SH-SY5Y (cell line): ENCODE measurements around the gene FADS3.

ENCODE experiments used
- GATA2 ChIP-seq: IDR thresholded peaks from 2 replicates; pipeline ENCODE4 v1.6.1; 2011; ENCODE audit warnings: mild to moderate bottlenecking, low read depth, low read length
- GATA3 ChIP-seq: IDR thresholded peaks from 2 replicates; pipeline ENCODE4 v1.6.1; 2011; ENCODE audit warnings: low read depth, mild to moderate bottlenecking, low read length, moderate library complexity

The FADS3 gene

DNA sequence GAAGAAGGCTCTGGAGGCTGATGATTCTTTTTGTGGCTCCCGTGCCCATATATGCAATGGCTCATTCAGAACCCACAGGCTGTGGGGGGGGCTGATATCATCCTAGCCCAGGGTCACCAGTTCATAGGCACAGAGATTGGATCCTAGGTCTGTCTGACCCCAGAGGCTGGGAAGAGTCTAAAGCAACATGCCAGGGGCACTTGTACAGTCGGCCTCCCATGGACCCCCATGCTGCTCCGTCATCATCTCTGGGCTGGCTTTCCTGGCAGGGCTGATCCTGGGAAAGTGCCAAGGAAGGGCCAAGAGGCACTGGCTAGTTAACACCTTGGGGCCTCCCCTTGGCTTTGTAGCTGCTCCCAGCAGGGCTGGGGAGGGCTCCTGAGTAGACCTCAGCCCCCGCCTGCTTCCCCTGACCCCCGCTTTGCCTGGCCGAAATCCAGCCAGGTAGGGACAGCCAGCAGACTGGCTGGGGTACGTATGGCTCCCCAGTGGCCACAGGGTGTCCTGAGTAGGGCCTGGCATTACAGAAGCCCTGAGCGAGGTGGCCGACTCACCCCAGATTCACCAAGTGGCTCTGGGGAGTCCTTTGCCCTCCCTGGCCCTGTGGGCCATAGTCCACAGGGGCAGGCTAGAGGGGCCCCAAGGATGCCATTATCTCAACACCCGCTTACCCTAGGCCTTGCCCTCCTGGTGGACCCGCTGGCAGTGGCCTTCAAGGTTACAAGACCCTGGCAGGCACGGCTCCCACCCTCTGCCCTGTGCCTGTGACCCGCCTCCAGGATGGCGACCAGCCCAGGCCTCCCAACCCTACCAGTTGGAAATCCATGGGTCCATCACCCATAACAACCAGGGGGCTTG lies 22.5 kb downstream of the FADS3 start:
- no peak for TF ChIP-seq GATA3
- no peak for TF ChIP-seq GATA2

DNA sequence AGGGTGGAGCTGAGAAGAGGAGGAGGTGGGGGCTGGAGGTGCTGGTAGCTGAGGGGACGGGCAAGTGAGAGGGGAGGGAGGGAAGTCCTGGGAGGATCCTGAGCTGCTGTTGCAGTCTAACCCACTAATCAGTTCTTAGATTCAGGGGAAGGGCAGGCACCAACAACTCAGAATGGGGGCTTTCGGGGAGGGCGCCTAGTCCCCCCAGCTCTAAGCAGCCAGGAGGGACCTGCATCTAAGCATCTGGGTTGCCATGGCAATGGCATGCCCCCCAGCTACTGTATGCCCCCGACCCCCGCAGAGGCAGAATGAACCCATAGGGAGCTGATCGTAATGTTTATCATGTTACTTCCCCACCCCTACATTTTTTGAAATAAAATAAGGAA lies 24.4 kb downstream of the FADS3 start:
- TF ChIP-seq GATA2 (no peak), GATA3 (no peak)

DNA sequence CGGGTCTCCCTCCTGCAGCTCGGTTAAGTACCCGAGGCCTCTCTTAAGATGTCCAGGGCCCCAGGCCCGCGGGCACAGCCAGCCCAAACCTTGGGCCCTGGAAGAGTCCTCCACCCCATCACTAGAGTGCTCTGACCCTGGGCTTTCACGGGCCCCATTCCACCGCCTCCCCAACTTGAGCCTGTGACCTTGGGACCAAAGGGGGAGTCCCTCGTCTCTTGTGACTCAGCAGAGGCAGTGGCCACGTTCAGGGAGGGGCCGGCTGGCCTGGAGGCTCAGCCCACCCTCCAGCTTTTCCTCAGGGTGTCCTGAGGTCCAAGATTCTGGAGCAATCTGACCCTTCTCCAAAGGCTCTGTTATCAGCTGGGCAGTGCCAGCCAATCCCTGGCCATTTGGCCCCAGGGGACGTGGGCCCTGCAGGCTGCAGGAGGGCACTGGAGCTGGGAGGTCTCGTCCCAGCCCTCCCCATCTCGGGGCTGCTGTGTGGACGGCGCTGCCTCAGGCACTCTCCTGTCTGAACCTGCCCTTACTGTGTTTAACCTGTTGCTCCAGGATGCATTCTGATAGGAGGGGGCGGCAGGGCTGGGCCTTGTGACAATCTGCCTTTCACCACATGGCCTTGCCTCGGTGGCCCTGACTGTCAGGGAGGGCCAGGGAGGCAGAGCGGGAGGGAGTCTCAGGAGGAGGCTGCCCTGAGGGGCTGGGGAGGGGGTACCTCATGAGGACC lies 25.0 kb downstream of the FADS3 start:
- TF ChIP-seq GATA3 (no peak), GATA2 (no peak)

DNA sequence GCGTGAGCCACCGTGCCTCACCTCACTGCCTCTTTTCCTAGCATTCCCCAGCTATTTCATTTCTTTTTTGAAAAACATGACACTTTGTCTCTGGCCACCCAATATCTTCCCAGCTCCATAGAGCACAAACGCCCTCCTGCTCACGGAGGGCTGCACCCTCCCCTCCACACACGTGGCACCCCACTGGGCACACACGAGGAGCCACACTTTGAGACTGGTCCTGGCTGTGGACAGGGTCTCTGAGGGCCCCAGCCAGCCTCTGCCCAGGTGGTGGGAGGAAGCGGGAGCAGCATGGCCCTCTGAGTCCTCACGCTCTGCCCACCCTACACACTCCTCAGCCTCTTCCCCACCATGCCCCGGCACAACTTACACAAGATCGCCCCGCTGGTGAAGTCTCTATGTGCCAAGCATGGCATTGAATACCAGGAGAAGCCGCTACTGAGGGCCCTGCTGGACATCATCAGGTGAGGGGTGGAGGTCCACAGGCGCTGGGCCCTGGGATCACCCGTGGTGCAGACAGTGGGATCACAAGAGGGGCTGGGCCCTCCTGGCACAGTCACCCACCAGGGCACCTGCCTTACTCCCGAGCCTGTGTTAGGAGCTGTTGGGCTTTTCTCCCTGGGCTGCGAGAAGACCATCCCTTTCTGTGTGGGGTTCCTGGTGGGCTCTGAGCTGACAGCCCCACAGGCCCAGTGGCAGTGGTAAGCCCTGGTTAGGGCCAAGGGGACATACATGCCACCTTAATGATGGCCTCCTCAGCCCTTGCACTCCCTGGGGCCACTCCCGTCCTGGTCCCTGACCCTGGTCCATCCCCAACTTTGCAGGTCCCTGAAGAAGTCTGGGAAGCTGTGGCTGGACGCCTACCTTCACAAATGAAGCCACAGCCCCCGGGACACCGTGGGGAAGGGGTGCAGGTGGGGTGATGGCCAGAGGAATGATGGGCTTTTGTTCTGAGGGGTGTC lies 26.2 kb downstream of the FADS3 start:
- TF ChIP-seq GATA3 (no peak), GATA2 (no peak)

DNA sequence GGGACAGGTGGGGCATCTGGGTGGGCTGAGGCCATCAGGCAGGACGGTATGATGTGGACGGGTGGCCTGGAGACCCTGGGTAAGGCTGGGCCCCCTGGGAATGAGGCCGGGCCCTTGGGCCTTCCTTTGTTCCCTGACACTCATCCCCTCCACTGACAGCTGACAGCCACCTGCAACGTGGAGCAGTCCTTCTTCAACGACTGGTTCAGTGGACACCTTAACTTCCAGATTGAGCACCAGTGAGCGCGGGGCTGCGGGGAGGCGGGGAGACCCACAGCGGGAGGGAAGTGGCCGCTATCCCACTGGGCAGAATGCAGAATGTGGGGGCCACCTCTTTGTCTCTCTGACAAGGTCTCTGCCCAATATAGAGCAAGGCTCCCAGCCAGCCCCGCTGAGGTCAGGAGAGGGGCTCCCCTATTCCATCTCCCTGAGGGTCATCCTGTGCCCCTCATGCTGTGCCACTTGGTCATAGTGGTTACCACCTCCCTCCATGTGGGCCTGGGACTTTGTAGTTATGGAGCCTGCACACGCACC lies 27.7 kb downstream of the FADS3 start:
- TF ChIP-seq GATA3 (no peak), GATA2 (no peak)

DNA sequence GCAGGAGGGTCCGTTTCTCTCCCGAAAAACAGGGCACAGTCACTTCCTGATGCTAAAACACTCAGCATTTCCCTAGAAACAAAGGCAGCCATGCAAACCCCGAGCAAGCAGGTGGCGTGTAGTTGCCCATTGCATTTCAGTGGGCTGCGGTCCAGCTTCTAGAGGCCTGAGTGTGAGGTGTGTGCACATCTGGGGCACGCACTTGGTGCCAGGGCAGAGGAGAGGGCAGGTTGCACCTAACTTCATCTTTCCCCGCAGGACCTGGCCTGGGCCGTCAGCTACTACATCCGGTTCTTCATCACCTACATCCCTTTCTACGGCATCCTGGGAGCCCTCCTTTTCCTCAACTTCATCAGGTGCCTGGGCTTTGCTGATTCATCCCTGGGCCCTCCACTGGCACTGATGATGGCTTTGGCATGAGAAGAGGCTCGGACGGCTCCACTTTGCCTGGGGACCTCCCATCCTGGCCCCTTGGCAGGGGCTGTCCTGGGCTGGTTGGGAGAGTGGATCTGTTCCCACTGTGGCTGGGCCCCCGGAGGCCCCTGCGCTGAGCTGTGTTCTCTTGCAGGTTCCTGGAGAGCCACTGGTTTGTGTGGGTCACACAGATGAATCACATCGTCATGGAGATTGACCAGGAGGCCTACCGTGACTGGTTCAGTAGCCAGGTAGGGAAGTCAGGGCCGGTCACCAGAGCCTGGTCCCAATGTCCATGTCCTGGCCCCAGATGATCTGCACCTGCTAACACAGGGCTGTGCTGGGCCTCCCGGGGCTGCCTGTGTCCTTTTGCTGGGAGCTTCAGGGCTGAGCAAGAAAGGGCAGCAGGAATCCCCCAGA lies 28.4 kb downstream of the FADS3 start:
- TF ChIP-seq GATA2: no peak
- no peak for TF ChIP-seq GATA3

DNA sequence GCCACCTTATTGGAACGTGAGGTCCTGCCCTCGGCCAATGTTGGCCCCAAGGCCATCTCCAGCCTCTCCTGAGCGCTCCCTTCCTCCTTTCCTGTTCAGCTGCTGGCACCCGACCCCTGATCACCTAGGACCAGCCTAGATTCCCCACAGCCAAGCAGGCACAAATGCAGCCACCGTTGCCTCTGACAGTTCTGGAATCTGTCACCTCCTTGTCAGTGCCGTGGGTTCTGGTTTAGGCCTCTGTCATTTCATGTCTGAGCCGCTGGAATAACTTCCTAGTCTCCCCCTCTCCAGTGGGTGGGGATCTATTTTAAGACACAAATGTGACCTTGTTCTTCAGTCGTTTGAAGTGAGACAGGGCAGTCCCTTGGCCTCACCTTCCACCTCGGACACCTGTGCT lies 29.7 kb downstream of the FADS3 start:
- no peak for TF ChIP-seq GATA3
- no peak for TF ChIP-seq GATA2

DNA sequence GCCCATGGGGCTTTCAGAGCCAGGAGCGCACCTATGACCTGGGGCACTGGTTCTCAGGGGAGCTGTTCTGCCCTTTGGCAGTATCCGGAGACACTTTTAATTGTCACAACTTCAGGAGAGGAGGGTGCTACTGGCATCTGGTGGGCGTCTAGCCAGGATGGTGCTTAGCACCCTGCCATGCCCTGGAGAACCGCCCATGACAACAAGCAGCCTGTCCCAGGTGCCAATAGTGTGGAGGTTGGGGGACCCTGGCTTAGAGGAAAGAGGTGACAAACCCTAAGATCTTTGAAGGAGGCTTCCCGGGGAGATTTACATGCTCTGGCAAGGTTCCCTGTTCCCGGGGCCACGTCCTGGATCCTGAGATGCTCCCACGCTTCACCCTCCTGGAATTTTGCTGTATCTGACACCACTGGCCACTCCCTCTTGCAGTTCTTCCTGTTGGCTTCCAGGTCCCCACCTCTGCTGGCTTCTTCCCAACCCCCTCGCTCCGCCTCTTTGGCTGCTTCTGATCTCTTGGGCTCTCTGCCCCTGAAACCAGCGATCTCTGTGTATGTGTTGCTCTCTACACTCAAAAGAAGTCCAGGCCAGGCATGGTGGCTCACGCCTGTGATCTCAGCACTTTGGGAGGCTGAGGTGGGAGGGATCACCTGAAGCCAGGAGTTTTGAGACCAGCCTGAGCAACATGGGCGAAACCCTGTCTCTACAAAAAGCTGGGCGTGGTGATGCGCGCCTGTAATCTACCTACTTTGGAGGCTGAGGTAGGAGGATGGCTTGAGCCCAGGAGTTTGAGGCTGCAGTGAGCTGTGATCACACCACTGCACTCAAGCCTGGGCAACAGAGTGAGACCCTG lies 31.1 kb downstream of the FADS3 start:
- no peak for TF ChIP-seq GATA3
- TF ChIP-seq GATA2: no peak

DNA sequence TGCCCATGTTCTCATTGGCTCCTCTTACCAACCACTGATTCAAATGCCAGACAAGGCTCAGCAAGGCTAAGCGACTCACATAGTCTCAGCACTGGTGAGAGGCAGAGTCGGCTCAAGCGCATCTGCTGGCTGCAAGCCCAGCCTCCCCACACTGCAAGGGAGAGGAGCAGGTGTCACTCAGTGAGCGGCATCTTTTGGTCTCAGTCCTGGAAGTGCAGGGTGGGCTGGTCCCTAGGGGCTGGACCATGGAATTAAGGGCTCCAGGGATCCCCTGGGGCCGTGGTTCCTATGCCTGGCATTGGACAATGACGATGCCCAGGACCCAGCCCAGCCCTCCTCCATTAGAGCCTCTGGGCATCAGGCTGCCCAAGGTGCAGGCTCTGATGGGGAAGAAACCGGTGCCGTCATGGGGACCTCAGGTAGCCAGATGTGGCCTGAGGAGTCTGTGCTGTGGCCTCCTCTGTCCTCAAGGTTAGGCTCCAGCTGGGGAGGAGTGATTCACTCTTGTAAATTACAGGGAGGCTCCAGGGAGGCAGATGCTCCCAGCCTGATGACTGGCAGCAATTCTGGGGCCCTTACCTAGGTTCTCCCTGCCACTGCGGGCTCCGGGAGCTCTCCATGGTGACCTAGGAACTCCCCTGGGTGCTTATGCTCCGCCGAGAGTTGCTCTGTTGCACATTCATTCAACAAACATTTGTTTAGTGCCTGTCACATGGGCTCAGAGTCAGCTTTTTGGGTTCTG lies 35.2 kb downstream of the FADS3 start:
- TF ChIP-seq GATA3 (no peak), GATA2 (no peak)

DNA sequence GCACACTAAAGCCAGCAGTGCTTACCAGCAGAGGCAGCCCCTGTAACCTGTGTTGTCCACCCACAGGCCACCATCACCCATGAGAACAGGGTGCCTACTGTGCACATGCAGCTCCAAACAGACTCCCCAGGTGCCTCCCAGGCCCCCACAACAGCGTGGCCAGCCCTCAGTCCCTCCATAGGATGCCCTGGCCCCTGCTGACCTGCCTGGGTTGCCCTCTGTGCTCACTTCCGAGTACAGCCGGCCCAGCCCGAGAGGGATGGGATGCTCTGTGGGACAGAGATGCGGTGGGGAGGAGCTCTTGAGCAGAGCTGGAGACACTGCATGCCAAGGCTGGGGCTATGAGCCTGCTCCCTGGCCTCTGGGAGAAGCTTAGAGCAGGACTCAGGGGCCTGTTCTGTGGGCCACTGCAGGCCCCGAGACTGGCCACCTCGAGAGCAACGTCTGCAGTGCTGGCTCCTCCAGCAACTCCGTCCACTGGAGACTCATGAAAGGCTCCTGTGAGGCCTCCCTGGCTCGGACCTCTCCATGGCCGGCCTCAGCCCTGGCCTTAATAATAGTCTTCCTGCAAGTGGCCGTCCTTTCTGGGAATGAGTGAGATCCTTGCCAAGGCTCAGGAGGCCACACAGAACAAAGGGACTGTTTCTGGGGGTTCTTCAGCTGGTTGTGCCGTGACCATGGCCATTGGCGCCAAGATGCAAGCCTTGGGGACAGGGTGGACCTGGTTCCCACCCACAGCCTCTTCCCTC lies 36.2 kb downstream of the FADS3 start:
- TF ChIP-seq GATA2 (no peak), GATA3 (no peak)
